Measurements from ENCODE around the gene RIN2.

RIN2 gene

DNA sequence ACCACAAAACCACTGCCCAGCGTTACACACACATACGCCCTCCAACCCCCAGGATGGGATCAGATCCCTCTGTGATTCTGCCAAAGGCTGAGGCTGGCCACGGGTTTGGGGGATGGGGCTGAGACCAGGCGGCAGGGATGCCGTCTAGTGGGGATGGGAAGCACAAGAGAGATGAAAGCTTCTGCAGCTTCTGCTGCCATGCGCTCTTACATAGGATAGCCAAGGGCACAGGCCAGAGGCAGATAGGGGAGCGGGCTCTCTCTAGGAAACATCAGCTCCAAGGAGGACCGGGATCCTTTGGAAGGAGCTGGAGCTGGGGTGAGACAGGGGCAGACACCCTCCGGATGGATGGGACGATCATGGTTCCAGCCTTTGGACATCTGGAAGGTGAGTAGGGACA lies 18.7 kb upstream of the RIN2 start:
- peaks cover 25% of the 10 kb centered on the region for H3K4me1 ChIP-seq (ENCODE audit: control insufficient read depth, insufficient read depth, low read length)
- no peaks in the 10 kb centered on the region for H3K9me3 ChIP-seq (replicated peaks; ENCODE audit: low read length)
- peaks cover 27% of the 10 kb centered on the region for H3K27me3 ChIP-seq (ENCODE audit: control insufficient read depth, insufficient read depth, low read length)
- no peak overlapping the region for H3K4me3 ChIP-seq (ENCODE audit: low read length)
- H3K4me2 ChIP-seq (ENCODE audit: low read length), result no peak overlapping the region
- no peak overlapping the region for H3K9ac ChIP-seq (ENCODE audit: low read depth, low read length)
- H3K36me3 ChIP-seq (ENCODE audit: insufficient read depth, low read length), result no peaks in the 10 kb centered on the region

DNA sequence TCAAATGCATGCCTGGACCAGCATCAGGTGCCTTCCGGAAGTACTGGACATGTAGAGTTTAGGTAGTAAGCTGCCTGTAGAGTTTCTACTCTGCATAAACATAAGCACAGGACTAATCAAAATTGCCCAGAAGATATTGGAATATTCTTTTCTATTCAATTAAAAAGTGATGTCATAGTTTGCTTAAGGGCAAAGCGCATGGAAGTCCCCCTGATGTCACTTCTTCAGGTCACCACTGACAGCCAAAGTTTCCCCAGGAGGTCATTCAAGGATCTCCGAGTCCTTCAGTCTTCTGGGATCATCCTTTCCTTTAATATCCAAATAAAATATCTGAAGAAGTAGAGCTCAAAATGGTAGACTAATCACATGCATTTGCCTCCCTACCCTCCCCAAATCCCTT lies 17.5 kb upstream of the RIN2 start:
- H3K4me1 ChIP-seq (ENCODE audit: control insufficient read depth, insufficient read depth, low read length), result peaks cover 17% of the 10 kb centered on the region
- H3K36me3 ChIP-seq (ENCODE audit: insufficient read depth, low read length), result no peaks in the 10 kb centered on the region
- no peak overlapping the region for H3K9ac ChIP-seq (ENCODE audit: low read depth, low read length)
- peaks cover 27% of the 10 kb centered on the region for H3K27me3 ChIP-seq (ENCODE audit: control insufficient read depth, insufficient read depth, low read length)
- H3K9me3 ChIP-seq (replicated peaks; ENCODE audit: low read length), result no peaks in the 10 kb centered on the region
- H3K4me3 ChIP-seq (ENCODE audit: low read length), result no peak overlapping the region
- H3K4me2 ChIP-seq (ENCODE audit: low read length), result no peak overlapping the region

DNA sequence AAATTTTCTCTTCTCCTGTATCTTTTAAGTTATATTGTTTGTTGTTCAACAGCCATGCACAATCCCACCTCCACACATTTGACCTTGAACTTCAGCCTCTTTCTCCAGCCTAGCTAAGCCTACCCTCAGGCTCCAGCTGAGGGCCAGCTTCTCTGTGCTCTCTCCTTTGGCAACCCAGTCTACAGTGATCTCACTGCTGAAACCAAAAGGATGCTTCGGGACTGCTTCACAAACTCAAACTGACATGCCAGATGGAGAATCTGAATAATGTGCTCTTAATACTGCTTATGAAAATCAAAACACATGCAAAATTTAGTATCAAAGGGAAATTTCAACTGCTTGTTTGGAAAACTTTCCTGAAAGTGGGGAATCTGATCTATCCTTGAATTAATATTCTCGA lies 16.1 kb upstream of the RIN2 start:
- Histone ChIP-seq H3K4me3 (ENCODE audit: low read length) (no peak overlapping the region), H3K4me2 (ENCODE audit: low read length) (no peak overlapping the region), H3K27me3 (ENCODE audit: control insufficient read depth, insufficient read depth, low read length) (peaks cover 27% of the 10 kb centered on the region)

DNA sequence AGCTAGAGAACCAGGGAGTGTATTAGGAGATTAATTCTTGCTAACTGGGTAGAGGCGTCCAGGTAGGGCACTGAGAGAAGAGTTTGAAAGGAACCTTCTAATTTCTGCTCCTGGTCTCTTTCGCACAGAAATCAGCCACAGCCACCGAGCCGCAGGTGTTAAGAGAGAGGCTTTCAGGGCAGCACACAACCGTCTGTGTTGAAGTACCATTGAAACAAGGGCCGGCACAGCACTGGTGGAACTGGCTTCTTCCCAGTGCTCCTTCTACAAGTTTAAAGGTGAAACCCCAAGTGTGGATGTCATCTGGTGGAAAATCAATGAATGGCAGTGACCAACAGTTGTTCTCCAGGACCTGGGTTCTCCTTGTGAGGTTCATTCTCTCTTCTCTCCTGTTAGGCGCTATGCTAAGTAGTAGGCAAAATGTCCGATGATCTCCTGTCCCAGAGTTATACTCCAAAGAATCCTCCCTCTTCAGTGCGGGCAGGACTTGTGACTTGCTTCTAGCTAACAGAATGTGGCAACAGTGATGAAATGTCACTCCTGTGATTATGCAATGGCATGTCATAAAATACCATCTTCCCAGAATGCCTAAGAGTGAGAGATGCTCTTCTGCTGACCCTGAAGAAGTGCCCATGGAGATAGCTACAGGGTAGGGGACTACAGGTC lies 15.0 kb upstream of the RIN2 start:
- H3K9me3 ChIP-seq (replicated peaks; ENCODE audit: low read length), result no peaks in the 10 kb centered on the region
- no peak overlapping the region for H3K4me3 ChIP-seq (ENCODE audit: low read length)
- no peak overlapping the region for H3K9ac ChIP-seq (ENCODE audit: low read depth, low read length)
- no peaks in the 10 kb centered on the region for H3K36me3 ChIP-seq (ENCODE audit: insufficient read depth, low read length)
- H3K4me2 ChIP-seq (ENCODE audit: low read length), result no peak overlapping the region
- H3K27me3 ChIP-seq (ENCODE audit: control insufficient read depth, insufficient read depth, low read length), result peaks cover 27% of the 10 kb centered on the region
- H3K4me1 ChIP-seq (ENCODE audit: control insufficient read depth, insufficient read depth, low read length), result no peaks in the 10 kb centered on the region

More for the DNA sequence above, 16.1 kb upstream of the RIN2 start:
- no peaks in the 10 kb centered on the region for H3K9me3 ChIP-seq (replicated peaks; ENCODE audit: low read length)
- H3K4me1 ChIP-seq (ENCODE audit: control insufficient read depth, insufficient read depth, low read length), result peaks cover 6% of the 10 kb centered on the region
- H3K36me3 ChIP-seq (ENCODE audit: insufficient read depth, low read length), result no peaks in the 10 kb centered on the region
- no peak overlapping the region for H3K9ac ChIP-seq (ENCODE audit: low read depth, low read length)

DNA sequence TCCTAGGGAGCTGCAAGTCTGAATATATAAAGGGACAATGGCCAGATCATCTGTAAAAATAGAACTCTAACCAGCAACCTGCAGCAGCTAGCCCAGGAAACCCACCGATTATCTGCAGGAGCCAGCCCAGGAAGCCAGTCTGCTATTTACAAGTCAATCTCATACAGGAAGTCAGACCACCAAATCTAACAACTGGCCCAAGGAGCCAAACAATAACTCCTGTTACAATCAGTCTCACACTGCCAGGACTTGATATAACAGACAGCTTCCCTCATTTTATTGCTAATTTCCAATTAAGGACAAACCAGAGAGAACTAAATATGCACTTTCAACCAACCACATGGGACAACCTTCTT lies 14.4 kb upstream of the RIN2 start:
- H3K27me3 ChIP-seq (ENCODE audit: control insufficient read depth, insufficient read depth, low read length), result peaks cover 28% of the 10 kb centered on the region
- H3K9me3 ChIP-seq (replicated peaks; ENCODE audit: low read length), result no peaks in the 10 kb centered on the region
- no peak overlapping the region for H3K4me3 ChIP-seq (ENCODE audit: low read length)
- no peak overlapping the region for H3K9ac ChIP-seq (ENCODE audit: low read depth, low read length)
- H3K36me3 ChIP-seq (ENCODE audit: insufficient read depth, low read length), result no peaks in the 10 kb centered on the region
- no peaks in the 10 kb centered on the region for H3K4me1 ChIP-seq (ENCODE audit: control insufficient read depth, insufficient read depth, low read length)
- no peak overlapping the region for H3K4me2 ChIP-seq (ENCODE audit: low read length)

DNA sequence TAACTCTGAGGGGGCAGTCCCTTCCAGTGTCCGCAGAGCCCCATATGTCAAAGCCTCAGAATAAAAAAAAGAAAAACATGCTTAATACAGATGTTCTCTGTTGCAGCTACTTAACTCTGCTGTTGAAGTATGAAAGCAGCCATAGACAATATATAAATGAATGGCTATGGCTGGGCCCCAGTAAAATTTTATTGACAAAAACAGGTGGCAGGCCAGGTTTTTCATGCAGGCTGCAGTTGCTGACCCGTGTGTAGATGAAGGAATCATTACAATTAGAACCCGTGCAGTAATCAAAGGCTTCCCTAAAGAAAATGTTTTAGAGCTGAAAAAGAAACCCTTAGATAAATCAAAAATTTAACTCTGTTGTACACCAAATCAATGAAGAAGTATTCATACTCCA lies 13.0 kb upstream of the RIN2 start:
- H3K4me1 ChIP-seq (ENCODE audit: control insufficient read depth, insufficient read depth, low read length), result no peaks in the 10 kb centered on the region
- no peak overlapping the region for H3K4me2 ChIP-seq (ENCODE audit: low read length)
- no peaks in the 10 kb centered on the region for H3K9me3 ChIP-seq (replicated peaks; ENCODE audit: low read length)
- no peak overlapping the region for H3K4me3 ChIP-seq (ENCODE audit: low read length)
- H3K9ac ChIP-seq (ENCODE audit: low read depth, low read length), result no peak overlapping the region
- peaks cover 41% of the 10 kb centered on the region for H3K27me3 ChIP-seq (ENCODE audit: control insufficient read depth, insufficient read depth, low read length)
- H3K36me3 ChIP-seq (ENCODE audit: insufficient read depth, low read length), result no peaks in the 10 kb centered on the region

DNA sequence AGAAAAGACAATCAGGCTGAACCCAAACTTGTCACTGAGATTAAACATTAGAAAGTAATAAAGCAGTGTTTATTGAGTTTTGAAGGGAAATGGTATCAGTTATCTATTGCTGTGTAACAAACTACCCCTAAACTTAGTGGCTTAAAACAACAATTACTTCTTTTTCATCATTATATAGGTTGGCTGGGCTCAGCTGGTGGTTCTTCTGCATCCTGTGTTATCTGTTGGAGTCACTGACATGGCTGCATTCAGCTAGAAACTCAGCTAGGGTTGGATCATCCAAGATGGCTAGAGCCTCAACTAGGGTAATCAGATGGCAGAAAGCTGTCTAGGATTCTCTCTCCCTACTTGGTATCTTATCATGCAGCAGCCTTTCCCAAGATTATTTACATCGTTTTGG lies 12.5 kb upstream of the RIN2 start:
- H3K9ac ChIP-seq (ENCODE audit: low read depth, low read length), result no peak overlapping the region
- H3K9me3 ChIP-seq (replicated peaks; ENCODE audit: low read length), result no peaks in the 10 kb centered on the region
- H3K4me1 ChIP-seq (ENCODE audit: control insufficient read depth, insufficient read depth, low read length), result no peaks in the 10 kb centered on the region
- H3K36me3 ChIP-seq (ENCODE audit: insufficient read depth, low read length), result no peaks in the 10 kb centered on the region
- peaks cover 42% of the 10 kb centered on the region for H3K27me3 ChIP-seq (ENCODE audit: control insufficient read depth, insufficient read depth, low read length)
- no peak overlapping the region for H3K4me2 ChIP-seq (ENCODE audit: low read length)
- no peak overlapping the region for H3K4me3 ChIP-seq (ENCODE audit: low read length)

DNA sequence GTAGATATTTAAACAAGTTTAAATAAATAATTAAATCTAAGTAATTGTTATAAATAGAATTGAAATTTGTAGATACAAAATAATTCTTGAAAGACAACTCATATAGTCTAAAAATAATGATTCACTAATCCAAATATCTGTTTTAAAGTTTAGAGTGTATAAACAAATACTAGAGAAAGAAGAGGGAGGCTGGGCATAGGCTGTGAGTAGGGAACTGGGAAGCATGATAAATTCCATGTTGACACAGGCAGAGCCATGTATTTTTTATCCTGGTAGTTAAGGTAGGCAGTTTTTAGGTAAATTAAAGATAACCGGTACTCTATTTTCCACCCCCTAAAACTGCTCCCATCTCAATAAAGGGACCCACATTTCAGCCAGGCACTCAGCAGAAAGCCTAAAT lies 11.7 kb upstream of the RIN2 start:
- Histone ChIP-seq H3K4me1 (ENCODE audit: control insufficient read depth, insufficient read depth, low read length) (no peaks in the 10 kb centered on the region), H3K4me2 (ENCODE audit: low read length) (no peak overlapping the region), H3K9ac (ENCODE audit: low read depth, low read length) (no peak overlapping the region), H3K4me3 (ENCODE audit: low read length) (no peak overlapping the region), H3K36me3 (ENCODE audit: insufficient read depth, low read length) (no peaks in the 10 kb centered on the region), H3K9me3 (replicated peaks; ENCODE audit: low read length) (no peaks in the 10 kb centered on the region), H3K27me3 (ENCODE audit: control insufficient read depth, insufficient read depth, low read length) (peaks cover 42% of the 10 kb centered on the region)

DNA sequence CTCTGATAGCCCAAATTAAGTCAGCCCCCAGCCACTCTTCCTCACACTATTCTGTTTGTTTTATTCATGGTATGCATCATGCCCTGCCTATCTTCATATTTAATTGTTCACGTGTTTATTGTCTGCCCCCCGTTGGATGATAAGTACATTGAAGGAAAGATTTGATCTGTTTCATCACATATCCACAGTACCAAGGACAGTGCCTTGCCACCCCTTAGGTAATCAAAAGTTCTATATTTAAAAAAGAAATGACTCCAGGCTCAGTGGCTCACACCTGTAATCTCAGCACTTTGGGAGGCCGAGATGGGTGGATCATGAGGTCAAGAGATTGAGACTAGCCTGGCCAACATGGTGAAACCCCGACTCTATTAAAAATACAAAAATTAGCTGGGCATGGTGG lies 10.2 kb upstream of the RIN2 start:
- H3K4me2 ChIP-seq (ENCODE audit: low read length), result no peak overlapping the region
- no peak overlapping the region for H3K9ac ChIP-seq (ENCODE audit: low read depth, low read length)
- no peaks in the 10 kb centered on the region for H3K36me3 ChIP-seq (ENCODE audit: insufficient read depth, low read length)
- H3K4me1 ChIP-seq (ENCODE audit: control insufficient read depth, insufficient read depth, low read length), result no peaks in the 10 kb centered on the region
- H3K4me3 ChIP-seq (ENCODE audit: low read length), result no peak overlapping the region
- peaks cover 37% of the 10 kb centered on the region for H3K27me3 ChIP-seq (ENCODE audit: control insufficient read depth, insufficient read depth, low read length)
- no peaks in the 10 kb centered on the region for H3K9me3 ChIP-seq (replicated peaks; ENCODE audit: low read length)

DNA sequence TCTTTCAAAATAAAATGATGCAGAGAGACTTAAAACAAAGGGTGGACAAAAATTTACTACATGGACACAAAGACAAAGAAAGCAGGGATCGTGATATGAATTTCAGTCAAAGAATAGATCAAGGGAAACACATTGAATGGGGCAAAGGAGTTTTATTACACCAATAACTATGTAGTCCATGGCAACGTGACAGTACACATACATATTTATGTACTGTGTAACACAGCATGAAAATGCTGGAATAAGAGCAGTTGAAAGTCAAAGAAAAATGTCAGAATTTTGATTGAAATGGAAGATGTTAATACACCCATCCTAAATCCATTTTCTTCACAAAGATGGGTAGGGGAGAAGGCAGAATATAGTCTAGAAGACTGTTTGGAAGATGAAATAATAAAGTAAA lies 9.4 kb upstream of the RIN2 start:
- Histone ChIP-seq H3K4me2 (ENCODE audit: low read length) (no peak overlapping the region), H3K27me3 (ENCODE audit: control insufficient read depth, insufficient read depth, low read length) (peaks cover 31% of the 10 kb centered on the region), H3K9ac (ENCODE audit: low read depth, low read length) (no peak overlapping the region), H3K4me1 (ENCODE audit: control insufficient read depth, insufficient read depth, low read length) (no peaks in the 10 kb centered on the region), H3K36me3 (ENCODE audit: insufficient read depth, low read length) (no peaks in the 10 kb centered on the region), H3K4me3 (ENCODE audit: low read length) (no peak overlapping the region), H3K9me3 (replicated peaks; ENCODE audit: low read length) (no peaks in the 10 kb centered on the region)

DNA sequence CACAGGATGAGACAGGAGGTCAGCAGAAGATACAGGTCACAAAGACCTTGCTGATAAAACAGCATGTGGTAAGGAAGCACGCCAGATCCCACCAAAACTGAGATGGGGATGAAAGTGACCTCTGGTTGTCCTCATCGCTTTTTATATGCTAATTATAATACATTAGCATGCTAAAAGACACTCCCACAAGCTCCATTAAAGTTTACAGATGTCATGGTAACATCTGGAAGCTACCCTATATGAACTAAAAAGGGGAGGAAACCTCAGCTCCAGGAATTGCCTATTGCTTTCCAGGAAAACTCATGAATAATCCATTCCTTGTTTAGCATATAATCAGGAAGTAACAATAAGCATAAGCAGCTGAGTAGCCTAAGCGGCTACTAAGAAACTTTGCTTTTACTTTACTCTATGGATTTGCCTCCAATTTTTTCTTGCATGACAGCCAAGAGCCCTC lies 8.4 kb upstream of the RIN2 start:
- no peaks in the 10 kb centered on the region for H3K4me1 ChIP-seq (ENCODE audit: control insufficient read depth, insufficient read depth, low read length)
- H3K4me3 ChIP-seq (ENCODE audit: low read length), result no peak overlapping the region
- no peaks in the 10 kb centered on the region for H3K9me3 ChIP-seq (replicated peaks; ENCODE audit: low read length)
- peaks cover 28% of the 10 kb centered on the region for H3K27me3 ChIP-seq (ENCODE audit: control insufficient read depth, insufficient read depth, low read length)
- no peak overlapping the region for H3K4me2 ChIP-seq (ENCODE audit: low read length)
- no peaks in the 10 kb centered on the region for H3K36me3 ChIP-seq (ENCODE audit: insufficient read depth, low read length)
- H3K9ac ChIP-seq (ENCODE audit: low read depth, low read length), result no peak overlapping the region

DNA sequence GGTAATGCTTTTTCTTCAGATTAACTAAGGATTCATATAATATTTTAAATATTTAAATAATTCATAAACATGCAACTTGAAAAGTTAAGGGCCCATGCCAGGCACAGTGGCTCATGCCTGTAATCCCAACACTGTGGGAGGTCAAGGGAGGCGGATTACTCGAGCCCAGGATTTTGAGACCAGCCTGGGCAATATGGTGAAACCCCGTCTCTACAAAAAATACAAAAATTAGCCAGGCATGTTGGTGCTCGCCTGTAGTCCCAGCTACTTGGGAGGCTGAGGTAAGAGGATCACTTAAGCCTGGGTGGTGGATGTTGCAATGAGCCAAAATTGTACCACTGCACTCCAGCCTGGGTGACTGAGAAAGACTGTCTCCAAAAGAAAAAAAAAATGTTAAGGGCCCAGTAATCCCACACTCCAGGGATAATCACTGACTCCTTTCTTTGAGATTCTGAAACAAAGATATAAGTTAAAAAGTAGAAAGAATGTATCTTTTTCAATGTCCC lies 7.9 kb upstream of the RIN2 start:
- Histone ChIP-seq H3K4me3 (ENCODE audit: low read length) (no peak overlapping the region), H3K9me3 (replicated peaks; ENCODE audit: low read length) (no peaks in the 10 kb centered on the region), H3K27me3 (ENCODE audit: control insufficient read depth, insufficient read depth, low read length) (peaks cover 28% of the 10 kb centered on the region), H3K4me1 (ENCODE audit: control insufficient read depth, insufficient read depth, low read length) (no peaks in the 10 kb centered on the region), H3K9ac (ENCODE audit: low read depth, low read length) (no peak overlapping the region), H3K36me3 (ENCODE audit: insufficient read depth, low read length) (no peaks in the 10 kb centered on the region), H3K4me2 (ENCODE audit: low read length) (no peak overlapping the region)

All from skeletal muscle satellite cell (primary cell).